Measurements from ENCODE around the gene TLR7. TPM values are rescaled to one million over a fixed set of nuclear protein-coding genes. Genes with fewer than 3 reads are reported as not detected.

TLR7 gene
- total RNA-seq, 1 donor from 2014 or later = 2.0 TPM

GRCh38 chrX:12930150-12930549, 63.3 kb downstream of the TLR7 start:
- no peak for DNase-seq (ENCODE audit: low spot score)

- DNase-seq (ENCODE audit: low spot score) = no peak
Measured at GRCh38 chrX:12932244-12932643, 65.4 kb downstream of the TLR7 start.

DNA sequence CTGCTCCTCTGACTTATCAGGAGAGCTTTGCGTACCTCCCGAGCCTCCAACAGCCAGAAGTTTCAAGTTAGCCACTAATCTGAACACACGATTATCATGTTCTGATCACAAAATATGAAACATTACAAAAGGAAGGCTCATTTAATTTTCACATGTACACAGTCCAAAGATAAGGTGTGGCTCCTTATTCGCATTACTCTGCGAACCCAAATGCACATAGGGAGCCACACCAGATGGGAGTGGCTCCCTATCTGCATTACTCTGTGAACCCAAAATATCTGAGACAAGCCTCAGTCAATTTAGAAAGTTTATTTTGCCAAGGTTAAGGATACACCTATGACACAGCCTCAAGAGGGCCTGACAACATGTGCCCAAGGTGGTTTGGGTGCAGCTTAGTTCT, 68.0 kb downstream of the TLR7 start:
- no peak for DNase-seq (ENCODE audit: low spot score)

GRCh38 chrX:12936947-12937346, 70.1 kb downstream of the TLR7 start:
- no peak for DNase-seq (ENCODE audit: low spot score)

Other genes with a start within 250 kb of the TLR7 start
- 17.6 TPM for gene PRPS2, start 75.7 kb upstream of the TLR7 start, total RNA-seq
- gene TLR8, start 39.5 kb downstream of the TLR7 start, total RNA-seq = 6.6 TPM
- gene TMSB4X, start 108.0 kb downstream of the TLR7 start, total RNA-seq = 3,940 TPM
- not detected for gene FAM9C, start 177.5 kb downstream of the TLR7 start, total RNA-seq